ENCODE measurements around the gene GAK.

Gene GAK

DNA sequence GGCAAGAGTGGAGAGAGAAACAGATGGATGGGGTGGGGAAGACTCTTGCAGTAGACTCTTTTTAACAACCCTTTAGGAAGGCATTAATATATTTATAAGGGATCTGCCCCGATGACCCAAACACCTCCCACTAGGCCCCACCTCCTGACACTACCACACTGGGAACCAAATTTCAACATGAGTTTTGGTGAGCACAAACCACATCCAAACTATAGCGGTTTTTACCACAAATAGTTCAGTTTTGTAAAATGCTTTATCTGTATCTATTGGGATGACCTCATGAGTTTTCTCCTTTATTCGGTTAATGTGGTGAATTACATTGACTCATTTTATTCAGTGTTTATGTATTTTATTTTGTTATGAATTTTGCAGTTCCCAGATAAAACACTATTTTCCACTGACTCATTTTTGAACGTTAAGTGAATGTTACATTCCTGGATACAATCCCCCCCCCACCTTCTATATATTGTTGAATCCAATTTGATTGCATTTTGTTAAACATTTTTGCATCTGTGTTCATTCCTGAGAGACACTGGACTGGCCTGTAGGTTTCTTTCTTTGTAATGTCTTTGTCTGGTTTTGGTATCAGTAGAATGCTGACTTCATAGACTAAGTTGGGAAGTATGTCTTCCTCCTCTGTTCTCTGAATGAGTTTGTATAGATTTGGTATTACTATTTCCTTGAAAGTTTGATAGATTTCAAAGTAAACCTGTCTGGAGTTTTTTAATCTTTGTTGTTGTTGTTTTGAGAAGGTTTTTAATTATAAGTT lies 92.3 kb downstream of the GAK start:
- DNase-seq: no peak

DNA sequence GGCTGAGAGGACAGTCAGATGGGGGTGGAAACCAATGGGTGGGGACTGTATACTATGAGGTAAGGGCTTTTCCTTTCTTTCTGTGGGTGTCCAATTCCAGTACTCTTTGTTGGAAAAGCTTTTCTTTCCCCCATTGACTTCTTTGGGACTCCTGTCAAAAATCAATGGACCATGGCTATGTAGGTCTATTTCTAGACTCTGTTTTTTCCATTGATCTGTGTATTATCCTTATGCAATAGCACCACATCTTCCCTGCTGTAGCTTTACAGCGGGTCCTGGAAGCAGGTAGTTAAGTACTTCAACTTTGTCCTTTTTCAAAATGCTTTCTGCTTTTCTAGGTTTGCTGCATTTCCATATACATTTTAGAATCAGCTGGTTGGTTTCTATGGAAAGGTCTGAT lies 94.3 kb downstream of the GAK start:
- no peak for DNase-seq

DNA sequence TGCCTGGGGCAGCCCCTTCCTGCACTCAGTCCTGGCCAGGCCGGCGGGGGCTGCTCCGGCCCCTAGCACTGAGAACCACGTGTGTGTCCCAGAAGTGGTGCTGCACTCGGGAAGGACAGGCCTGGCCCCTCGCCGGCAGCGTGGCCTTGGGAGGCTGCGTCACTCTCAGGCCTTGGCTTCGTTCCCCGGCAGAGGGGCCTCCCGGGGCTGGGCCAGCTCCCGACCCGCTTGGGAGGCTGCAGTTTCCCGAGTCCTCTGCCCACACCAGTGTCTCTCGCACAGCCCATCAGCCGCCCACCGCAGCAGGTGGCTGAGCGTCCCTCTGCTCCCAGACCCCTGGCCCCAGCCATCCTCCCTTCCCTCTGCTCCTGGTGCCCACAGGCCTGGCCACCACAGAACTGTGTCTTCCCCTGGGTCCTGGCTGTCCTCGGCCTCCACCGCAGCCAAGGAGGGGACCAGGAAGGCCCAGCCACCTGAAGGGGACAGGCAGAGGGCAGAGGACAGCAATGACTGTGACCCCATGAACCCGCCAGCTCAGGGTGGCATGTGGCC lies 95.3 kb downstream of the GAK start:
- no peak for DNase-seq

DNA sequence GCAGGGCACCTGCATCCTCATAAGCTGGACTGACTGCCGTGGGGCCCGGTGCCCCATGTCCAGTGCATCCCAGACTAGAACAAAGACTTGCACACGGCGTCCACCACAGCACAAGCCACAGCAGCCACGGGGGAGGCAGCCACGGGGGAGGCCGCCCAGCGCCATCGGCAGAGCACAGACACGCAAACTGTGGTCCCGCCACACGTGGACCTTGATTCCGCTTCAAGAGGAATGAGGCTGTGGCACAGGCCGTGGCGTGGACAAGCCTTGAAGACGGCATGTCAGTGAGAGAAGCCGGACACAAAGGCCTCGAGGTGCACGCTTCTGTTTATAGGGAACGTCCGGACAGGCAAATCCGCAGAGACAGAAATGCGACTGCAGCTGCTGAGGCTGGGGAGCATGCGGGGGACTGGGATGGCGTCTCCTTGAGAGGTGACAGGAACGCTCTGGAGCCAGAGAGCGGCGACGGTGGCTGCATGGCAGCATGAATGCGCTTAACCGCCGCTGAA lies 96.1 kb downstream of the GAK start:
- no peak for DNase-seq

DNA sequence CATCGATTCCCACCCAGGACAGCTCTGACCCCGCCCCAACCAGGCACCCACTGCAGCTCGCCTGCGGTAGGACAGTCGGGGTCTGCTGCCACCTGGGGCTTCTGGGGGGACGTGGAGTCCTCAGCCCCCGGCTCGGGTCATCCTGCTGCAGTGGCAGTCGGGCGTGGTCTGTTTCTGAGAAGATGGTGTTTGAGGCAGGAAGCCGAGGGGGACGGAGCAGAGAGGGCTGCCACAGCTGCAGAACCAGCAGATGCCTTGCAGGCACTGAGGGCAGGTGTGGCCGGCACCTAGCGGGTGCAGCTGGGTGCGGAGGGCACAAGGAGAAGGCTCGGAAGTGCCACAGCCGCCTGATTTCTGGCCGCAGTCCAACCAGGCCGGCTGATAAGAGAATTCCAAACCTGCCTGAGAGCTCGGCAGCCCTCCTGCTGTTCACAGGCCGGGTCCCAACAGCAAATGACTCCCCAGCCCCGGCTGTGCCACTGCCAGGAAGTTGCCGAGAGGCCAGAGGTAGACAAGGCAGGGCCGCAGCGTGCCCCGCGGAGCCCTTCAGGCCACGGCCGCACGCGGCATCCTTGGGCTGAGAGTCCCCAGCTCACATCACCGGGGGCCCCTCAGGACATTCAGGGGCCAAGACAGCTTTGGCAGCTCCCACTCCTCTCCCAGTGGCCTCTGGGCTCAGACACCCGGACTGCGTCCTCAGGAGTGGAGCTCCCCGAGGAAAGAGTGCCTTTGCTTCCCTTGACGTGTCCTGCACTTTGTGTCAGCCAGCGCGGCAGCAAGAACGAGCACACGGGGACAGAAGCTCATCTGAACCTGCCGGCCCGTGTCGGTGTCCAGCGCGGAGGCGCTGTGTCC lies 96.7 kb downstream of the GAK start:
- peak; percentile 25 for DNase-seq

DNA sequence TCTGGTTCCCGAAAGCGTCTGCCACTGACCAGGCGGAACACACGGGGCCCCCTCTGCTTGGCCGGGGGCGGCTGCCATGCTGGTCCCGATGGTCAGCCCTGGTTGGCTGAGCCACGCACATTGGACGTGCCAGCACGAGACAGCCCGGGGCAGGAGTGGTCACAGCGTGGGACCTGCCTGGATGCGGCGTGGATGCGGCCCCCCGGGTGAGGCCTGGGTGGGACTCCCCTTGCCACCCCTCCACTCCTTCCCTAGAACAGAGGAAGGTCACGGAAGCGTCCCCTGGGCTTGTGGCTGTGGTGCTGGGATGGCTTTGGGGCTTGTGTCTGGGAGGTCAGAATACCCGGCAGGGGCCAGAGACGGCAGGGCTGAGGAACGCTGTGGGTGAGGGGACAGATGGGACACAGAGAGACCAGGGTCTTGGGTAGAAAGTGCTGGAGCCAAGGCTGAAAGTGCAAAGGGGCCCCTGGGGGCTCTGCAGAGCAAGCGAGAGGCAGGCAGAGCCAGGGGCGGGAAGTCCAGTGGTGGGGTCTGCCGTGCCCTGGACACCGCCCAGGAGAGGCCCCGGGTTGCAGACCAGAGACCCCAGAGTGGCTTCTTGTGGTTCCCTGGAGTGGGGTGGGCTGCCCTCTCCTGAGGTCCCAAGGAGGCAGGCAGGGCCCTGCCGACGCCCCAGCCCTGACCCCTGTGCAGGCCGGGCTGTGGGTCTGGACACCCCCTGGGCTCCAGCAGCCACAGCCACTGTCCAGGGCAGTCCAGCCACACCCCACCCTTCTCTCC lies 97.6 kb downstream of the GAK start:
- no peak for DNase-seq

DNA sequence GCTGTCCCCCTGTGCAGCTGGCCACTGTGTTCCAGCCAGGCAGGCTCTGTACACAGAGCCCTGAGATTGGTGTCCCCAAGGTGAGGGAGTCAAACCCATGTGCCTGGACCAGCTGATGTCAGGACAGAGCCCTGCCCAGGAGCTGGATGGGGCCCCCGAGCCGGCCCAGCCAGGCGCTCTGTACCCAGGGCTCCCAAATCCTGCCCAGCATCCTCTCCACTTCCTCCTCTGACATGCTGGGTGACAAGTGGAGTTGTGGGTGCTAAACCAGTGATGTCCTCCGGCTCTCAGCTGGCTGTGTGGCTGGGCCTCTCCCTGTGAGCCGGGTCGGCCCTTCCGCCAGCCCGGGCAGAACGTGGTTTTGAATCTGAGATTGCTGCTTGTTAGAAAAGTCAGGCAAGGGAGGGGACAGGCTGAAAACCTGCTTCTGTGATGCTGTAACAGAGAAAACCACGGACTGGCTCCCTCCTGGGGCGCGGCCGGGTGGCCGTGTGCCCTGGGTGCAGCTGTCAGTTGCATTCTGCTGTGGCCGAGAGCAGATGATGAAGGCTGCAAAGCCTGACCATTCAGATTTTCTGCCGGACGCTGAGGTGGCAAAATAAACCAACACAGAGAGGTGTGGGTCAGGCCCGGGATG lies 98.3 kb downstream of the GAK start:
- no peak for DNase-seq

DNA sequence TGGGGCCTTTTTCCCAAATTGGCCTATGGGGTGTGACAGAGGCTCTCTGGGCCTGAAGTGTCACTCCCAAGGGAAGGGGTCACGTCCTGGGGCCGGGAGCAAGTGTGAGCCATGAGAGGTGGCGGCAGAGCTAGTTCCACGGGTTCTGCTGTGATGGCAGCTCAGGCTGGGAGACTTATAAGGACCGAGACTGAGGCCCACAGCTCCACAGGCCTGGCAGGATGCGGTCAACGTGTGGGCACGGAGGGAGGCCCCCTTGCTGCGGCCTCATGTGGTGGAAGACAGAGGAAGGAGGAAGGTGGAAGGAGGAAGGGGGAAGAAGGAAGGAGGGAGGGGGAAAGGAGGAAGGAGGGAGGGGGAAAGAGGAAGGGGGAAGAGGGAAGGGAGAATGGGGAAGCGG lies 99.0 kb downstream of the GAK start:
- no peak for DNase-seq

DNA sequence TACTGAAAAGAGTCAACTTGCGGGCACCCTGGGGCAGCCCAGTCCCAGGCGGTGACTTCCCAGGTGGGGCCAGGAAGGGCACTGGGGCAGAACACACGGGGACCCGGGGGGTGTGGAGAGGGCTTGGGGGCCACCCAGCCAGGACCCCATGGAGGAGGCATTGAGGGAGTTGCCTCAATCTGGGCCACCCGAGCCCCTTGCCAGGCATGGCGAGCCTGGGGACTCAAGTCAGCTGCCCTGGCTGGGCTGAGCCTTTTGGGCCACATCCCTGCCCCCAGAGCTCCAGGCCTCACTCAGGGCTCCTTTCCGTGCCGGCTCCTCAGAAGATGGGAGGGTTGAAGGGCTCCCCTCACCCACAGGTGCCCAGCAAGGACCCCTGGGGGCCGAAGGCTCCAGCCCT lies 99.6 kb downstream of the GAK start:
- DNase-seq: no peak

DNA sequence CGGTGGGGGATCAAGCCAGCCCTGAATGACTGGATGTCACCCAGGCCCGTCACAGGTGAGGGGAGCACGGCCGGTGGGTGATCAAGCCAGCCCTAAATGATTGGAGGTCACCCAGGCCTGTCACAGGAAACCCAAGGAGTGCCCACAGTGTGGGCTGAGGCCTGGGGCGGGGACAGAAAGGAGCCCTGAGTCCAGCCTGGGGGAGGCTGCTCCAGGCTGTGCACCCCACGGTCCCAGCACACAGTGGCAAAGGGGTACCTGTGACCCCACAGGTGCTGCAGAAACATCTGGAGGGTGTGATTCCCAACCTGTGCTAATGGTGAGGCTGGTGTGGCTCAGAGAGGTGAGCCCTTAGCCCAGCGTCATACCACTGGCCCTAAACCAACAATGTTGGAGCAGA lies 100.0 kb downstream of the GAK start:
- DNase-seq: no peak

DNA sequence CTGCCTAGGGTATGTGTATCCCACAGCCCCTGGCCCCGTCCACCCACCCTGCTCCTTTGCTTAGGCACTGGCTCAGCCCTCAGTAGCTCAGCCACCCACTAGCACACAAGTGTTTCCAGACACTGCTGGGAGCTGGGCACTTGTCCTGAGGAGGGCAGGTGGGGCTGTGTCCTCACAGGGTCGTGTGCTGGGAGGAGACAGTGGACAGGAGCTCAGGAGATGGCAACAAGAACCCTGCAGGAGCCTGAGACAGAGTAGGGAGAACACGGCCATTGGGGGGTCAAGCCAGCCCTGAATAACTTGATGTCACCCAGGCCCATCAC lies 100.7 kb downstream of the GAK start:
- DNase-seq: no peak

DNA sequence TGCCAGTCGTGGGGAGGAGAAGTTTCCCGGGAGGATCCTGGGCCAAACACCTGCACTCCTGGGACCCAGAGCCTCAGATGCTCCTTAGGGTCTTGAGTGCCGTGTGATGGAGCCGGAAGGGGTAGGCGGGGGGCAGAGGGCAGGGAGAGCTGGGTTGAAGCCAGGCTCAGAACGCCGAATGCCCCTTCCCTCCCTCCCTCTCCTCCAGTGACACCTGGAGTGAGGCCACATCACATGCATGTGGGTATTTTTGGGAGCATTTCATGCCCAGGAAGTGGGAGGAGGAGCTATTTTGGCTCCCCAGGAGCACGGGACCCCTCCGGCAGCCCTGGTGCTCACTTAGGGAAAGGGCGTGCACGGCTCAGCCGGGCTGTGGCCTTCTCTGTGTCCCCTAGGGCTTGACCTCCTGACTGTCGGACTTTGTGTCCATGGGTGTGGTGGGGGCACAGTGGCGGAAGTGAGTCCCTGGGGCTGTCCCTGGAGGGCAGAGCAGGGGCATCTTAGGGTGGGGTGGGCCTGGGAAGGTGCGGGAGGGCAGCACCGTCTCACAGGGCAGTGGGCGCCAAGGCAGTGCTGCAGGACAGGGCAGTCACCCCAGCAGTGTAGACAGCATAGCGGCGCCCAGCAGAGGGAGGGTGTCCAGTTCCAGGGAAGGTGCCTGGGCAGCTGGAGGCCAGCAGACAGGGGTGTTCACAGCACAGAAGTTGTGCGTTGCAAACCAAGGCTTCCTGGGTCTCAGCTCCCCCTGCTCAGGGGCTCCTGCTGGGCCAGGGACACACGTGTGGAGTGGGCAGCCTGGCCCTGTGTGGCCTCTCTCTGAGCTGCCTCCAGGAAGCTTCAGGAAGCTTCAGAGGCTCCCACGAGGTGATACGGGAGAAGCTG lies 101.3 kb downstream of the GAK start:
- no peak for DNase-seq

DNA sequence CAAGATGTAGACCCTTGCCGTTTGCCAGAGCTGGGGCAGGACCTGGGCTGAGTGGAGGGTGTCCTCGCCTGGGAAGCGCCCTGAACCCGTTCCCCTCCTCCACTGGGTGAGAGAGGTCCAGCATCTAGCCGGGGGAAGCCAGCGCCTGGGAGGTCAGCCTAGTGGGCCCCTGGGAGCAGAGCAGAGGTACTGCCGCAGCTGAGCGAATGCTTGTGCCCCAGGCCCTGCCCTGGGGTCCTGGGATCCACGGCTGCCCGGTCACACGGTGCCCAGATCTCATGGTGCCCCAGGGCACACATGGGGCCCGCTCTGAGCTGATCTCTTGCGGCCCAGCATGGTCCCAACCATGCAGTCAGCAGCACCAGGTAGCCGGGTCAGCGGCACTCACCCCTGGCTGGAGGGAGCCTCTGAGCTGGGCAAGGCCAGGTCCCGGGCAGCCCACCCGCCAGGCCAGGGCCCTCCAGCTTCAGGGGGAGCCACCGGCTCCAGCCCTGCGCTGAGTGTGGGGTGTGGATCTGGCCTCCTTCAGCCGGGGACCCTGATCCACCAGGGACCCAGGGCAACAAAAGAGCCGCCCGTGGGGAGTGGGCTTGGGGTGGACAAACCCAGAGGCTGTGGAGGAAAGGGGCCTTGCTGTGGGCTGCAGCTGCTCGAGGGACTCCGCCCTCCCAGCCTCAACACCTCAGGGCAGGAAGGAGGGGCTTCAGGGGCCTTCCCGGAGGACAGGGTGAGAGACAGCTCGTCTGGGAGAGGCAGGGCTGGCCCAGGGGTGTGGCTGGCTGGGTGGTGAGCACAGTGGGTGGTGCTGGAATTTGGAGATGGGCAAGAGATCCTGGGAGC lies 102.1 kb downstream of the GAK start:
- no peak for DNase-seq

DNA sequence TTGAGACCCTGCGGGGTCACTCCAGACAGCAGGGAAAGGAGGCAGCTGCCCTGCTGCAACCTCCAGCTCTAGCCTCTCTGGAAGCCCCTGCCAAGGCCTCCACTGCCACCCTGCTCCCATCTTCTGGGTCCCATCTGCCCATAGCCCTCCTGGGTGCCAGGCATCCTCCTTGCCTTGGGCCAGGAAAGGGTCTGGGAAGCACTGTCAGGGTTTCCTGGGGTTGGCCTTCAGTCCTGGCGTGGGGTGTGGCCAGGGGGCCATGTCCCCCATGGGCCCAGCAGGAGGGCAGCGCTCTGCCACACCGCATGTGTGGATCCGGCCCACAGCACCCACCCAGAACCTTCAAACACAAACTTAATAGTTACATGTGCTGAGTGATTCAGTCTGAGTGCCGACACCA lies 102.8 kb downstream of the GAK start:
- no peak for DNase-seq

DNA sequence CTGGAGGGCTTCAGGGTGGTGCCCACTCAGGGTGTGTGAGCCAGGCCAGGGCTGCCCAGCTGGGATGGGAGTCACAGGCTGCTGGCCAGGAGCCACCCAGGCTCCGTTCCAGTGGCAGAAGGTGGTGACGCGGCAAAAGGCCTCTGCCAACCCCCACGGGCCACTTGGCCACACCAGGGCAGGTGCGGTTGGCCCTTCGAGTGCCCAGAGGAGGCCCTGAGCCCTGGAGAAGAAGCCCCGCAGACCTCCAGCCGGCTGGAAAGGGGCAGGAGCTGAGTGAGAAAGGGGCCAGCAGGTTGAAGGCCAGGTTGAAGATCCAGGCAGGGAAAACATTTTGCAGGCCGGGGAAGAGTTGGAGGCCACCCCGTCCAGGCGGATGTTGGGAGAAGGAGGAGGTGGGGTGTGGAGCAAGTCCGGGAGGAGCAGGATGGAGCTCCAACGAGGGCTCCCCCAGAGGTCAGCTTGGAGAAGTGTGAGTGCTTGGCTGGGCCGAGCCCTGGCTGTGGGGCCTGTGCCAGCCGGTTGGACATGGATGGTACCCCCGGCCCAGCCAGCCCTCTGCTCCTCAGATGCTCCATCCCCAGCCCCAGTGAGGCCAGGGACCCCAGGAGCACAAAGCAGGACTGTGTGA lies 103.4 kb downstream of the GAK start:
- DNase-seq: no peak

DNA sequence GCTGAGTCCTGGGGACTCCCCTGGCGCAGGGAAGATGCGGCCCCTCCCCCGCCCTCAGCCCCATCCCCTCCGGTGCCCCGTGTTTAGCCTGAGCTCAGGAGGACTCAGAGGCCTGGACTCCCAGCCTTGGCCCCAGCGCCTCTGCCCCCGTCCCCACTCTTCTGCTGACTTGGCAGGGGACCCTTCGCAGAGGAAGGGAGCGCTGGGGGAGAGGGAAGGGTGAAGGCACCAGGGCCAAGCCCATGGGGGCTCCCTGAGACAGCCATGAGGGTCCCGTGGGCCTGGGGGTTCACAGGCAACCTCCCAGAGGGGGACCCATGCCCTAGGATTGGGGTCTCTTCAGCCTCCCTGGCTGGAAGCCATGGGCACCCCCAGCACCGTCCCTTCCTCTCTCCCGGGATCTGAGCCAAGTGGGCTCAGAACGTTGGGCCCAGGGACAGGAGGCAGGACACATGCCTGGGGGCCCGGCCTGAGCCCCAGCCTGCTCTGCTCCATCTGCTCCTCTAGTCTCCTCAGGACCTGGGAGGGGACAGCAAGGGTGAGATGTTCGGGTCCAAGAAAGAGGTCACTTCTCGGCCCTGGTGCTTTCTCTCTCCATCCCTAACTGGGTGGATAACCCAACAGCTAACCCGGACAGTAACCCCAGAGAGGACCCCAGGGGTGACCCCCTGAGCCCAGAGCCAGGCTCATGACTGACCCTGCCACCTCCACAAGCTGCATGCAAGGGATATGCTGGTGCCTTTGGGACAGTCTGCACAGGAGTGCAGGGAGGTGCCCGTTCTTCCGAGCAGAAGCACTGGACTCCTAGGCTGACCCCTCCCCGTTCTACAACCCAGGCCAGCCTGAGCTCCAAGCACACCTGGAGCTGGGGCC lies 104.7 kb downstream of the GAK start:
- no peak for DNase-seq

DNA sequence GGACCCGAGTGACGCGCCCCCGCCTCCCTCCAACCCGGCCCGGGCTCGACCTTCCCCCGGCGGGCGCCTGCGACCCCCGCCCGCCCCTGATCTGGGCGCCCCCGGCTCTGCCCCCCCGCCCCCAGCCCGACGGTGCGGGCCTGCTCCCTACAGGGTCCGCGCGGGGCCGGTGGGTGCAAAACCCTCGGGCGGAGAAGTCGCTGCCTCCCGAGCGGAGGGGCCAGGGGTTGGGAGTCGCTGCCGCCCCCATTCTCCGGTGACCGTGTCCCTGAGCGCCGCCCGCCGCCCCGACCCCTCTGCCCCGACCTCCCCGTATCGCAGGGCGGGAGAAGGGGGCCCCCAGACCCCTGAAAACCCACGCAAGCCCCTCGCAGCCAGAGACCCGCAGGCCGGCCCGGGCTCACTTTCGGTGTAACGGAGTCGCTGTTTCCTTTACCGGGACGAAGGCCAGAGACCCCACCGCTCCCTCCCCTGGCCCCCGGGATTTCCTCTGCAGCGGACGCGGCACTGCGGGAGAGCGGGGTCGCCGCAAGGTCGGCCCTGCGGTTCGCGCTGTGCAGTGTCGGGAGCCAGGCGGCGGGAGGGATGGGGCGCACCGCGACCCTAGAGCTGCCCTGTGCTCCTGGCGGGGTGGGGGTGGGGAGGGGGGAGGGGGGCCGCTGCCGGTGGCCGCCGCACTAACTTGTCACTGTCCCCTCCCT lies 105.5 kb downstream of the GAK start:
- no peak for DNase-seq

DNA sequence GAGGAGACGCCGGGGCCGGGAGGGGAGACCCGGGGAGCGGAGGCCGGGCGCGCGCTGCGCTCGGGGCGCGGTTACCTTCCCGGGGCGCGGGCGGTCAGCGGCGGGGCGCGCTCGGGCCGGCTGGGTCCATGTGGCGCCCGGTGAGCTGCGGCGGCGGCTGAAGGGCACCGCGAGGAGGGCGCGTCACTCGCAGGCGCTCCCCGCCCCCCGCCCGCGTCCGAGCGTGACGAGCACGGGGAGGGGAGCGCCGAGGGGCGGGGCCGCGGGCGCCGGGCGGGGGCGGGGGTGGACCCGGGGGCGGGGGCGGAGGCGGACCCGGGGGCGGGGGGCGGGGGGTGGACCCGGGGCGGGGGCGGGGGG lies 106.2 kb downstream of the GAK start, which contains the start of gene CPLX1:
TSS of gene CPLX1 (minus strand) at position 159 of the 360 bp plus-strand sequence. CDS start 1,607 bp downstream, outside the sequence.
- DNase-seq: no peak
